WERI-Rb-1 (cell line): Measurements from ENCODE around the gene GDF7.

Experiments
- DNase-seq: peaks from one replicate; pipeline ENCODE4 v3.0.0-alpha.2; 2020
- H3K27ac ChIP-seq: fragments of 250-450 bp; sonication (Bioruptor Pico); 2 replicates; pipeline ENCODE4 v1.5.1; 2020; ENCODE audit warnings: mild to moderate bottlenecking, moderate library complexity
- H3K27me3 ChIP-seq: fragments of 250-450 bp; sonication (Bioruptor Pico); 2 replicates; pipeline ENCODE4 v1.5.1; 2021; ENCODE audit warnings: mild to moderate bottlenecking, low read depth, moderate library complexity; ENCODE audit not compliant: insufficient read depth, severe bottlenecking
- H3K36me3 ChIP-seq: fragments of 250-450 bp; sonication (Bioruptor Pico); 2 replicates; pipeline ENCODE4 v1.5.1; 2020; ENCODE audit warnings: mild to moderate bottlenecking, moderate library complexity
- H3K4me3 ChIP-seq: 2 replicates; pipeline ENCODE4 v1.5.1; 2011; ENCODE audit warnings: low read depth, mild to moderate bottlenecking, control low read depth, low read length
- H3K9me3 ChIP-seq: fragments of 250-450 bp; sonication (Bioruptor Pico); 2 replicates; pipeline ENCODE4 v1.5.1; 2021; ENCODE audit warnings: mild to moderate bottlenecking, moderate library complexity; ENCODE audit not compliant: severe bottlenecking
- TF ChIP-seq, protein P1 (sequence below): IDR thresholded peaks from 2 replicates; pipeline ENCODE4 v1.5.1; 2011; ENCODE audit warnings: low read depth, mild to moderate bottlenecking, control low read depth, inconsistent platforms, low read length

Gene GDF7

DNA sequence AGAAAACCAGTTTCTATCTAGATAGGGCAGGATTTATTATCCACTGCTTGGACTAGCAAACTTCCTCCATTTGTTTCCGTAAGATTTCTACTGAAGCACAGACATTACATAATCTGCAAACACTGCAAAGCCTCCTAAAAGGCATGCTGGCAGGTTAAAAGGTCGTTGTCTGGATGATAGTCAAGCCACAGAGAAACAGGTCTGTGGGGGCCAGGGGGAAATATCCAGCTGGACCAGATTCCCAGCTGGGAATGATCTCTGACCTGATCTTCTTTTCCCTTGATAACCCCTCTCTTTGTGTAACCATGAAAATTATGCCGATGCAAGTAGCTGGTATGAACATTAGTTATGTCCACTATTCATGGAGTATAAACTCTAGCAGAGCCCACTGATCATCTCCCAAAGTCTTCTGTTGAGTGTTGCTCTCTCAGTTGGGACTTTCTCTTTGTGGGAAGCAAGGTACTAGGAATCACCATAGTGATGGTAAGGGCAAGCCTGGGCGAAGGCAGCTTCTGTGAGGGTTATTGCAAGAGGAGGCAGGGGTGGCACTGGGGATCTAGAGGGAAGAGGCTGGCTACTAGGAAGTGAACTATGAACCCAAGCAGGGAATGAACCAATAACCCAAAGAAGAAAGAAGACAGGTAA is 61.3 kb downstream of the GDF7 start:
- no peak overlapping the region for H3K27ac ChIP-seq
- DNase-seq = peak; percentile 36
- TF ChIP-seq, protein P1, sequence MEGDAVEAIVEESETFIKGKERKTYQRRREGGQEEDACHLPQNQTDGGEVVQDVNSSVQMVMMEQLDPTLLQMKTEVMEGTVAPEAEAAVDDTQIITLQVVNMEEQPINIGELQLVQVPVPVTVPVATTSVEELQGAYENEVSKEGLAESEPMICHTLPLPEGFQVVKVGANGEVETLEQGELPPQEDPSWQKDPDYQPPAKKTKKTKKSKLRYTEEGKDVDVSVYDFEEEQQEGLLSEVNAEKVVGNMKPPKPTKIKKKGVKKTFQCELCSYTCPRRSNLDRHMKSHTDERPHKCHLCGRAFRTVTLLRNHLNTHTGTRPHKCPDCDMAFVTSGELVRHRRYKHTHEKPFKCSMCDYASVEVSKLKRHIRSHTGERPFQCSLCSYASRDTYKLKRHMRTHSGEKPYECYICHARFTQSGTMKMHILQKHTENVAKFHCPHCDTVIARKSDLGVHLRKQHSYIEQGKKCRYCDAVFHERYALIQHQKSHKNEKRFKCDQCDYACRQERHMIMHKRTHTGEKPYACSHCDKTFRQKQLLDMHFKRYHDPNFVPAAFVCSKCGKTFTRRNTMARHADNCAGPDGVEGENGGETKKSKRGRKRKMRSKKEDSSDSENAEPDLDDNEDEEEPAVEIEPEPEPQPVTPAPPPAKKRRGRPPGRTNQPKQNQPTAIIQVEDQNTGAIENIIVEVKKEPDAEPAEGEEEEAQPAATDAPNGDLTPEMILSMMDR = no peak
- no peak overlapping the region for H3K4me3 ChIP-seq
- no peaks in the 10 kb centered on the region for H3K27me3 ChIP-seq
- H3K9me3 ChIP-seq = no peaks in the 10 kb centered on the region
- no peaks in the 10 kb centered on the region for H3K36me3 ChIP-seq
